Coronary artery (tissue), 2 donors: ENCODE measurements around the gene RTP5.

Experiments used
- DNase-seq: peaks from one replicate; pipeline ENCODE4 v3.0.0-alpha.2; 2017; ENCODE audit warnings: low spot score
- H3K27ac ChIP-seq, 2 donors: fragments of 200-600 bp; sonication (generic); one replicate each; pipeline ENCODE4 v1.5.1; 2016 to 2019
- H3K4me3 ChIP-seq: fragments of 200-600 bp; sonication (generic); 2 replicates; pipeline ENCODE4 v1.5.1; 2016; ENCODE audit warnings: mild to moderate bottlenecking, moderate library complexity
- CTCF ChIP-seq: fragments of 200-600 bp; sonication (generic); IDR thresholded peaks from one replicate; pipeline ENCODE4 v1.5.1; 2019; ENCODE audit warnings: antibody characterized with exemption

RTP5 gene

DNA sequence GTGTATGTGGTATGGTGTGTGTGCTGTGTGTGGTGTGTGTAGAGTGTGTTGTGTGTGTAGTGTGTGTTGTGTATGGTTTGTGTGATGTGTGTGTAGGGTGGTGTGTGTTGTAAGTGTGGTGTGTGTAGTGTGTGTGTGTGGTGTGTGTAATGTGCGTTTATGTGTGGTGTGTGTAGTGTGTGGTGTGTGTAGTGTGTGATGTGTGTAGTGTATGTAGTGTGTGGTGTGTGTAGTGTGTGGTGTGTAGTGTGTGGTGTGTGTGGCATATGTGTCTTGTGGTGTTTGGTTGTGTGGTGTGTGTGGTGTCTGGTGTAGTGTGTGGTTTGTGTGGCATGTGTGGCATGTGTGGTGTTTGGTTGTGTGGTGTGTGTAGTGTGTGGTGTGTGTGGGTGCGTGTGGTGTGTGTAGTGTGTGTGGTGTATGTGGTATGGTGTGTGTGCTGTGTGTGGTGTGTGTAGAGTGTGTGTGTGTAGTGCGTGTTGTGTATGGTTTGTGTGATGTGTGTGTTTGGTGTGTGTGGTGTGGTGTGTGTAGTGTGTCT lies 4.0 kb upstream of the RTP5 start:
- Histone ChIP-seq H3K4me3 (no peak overlapping the region), H3K27ac (no peak overlapping the region)
- no peak for DNase-seq
- TF ChIP-seq CTCF = no peak

GRCh38 chr2:241865957-241866789 lies 3.4 kb upstream of the RTP5 start:
- H3K4me3 ChIP-seq = no peak overlapping the region
- no peak for TF ChIP-seq CTCF
- no peak overlapping the region for H3K27ac ChIP-seq
- no peak for DNase-seq

DNA sequence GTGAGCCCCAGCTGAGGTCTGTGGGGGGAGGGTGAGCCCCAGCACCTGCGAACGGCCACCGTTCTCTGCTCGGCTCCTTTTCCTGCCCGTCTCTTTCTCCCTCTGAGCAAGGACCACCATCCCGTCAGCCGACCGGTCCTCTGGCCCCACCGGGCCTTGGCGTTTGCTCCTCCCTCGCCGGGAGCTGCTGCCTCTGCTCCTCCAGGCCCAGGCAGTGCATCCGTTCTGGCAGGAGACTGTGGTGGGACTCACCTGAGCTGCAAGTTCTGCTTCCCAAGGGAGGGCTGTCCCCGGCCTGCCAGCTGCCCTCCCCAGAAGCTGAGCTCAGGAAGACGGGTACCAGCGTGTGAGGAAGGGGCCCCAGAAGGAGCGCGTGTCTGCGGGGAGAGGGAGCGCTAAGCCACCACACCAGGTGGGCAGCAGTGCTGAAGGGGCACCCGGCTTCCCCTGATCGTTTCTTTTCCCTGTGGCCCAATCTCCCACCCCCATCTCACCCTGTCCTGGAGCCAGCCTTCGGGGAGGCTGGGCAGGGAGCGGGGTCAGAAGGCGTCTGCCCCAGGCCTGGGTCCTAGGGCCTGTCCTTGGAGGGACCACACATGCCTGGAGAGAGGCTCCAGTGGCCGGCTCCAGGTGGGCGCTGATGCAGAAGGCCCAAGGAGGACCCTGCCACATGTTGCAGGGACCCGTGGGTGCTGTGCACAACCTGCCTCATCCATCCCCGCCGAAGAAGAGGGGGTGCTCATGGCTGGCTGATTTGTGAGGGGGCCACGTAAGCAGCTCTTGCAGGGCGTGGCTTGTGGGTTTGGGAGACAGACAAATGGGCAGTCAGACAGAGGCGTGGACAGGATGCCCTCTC lies 2.5 kb upstream of the RTP5 start:
- H3K27ac ChIP-seq = no peak overlapping the region
- no peak for DNase-seq
- TF ChIP-seq CTCF = no peak
- H3K4me3 ChIP-seq = no peak overlapping the region

DNA sequence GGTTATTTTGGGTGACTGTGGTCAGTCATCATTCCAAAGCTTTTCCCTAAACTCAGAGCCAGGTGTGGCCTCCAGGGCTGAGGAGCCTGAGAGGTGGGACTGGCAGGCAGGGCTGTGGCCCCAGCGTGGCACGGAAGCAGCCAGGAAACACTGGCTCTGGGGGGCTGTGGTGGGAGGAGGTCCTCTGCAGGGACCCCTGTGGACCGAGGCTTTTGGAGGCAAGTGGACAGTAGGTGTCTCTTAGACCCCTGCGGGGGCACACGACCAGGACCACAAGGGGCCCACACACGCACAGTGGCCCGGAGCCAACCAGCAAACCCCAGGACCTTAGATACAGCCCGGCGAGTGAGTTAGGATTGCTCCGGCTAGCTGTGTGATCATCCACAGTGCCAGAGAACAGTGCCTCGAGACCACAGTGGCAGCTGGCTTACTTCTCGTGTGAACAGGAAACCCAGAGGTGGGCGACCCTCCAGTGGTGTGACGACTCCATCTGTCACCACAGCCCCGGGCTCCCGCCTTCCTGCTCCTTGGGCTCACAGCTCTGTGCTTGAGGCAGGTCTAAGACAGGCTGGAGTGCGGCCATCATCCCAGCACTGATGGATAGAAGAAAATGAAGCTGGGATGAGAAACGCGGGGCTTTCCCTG lies 1.6 kb upstream of the RTP5 start:
- no peak for TF ChIP-seq CTCF
- H3K27ac ChIP-seq = no peak overlapping the region
- DNase-seq = no peak
- H3K4me3 ChIP-seq = no peak overlapping the region

- no peak overlapping the region for H3K4me3 ChIP-seq
- no peak overlapping the region for H3K27ac ChIP-seq
- DNase-seq = no peak
- TF ChIP-seq CTCF = no peak
These were observed 858 bp upstream of the RTP5 start for GRCh38 chr2:241868661-241869081.

DNA sequence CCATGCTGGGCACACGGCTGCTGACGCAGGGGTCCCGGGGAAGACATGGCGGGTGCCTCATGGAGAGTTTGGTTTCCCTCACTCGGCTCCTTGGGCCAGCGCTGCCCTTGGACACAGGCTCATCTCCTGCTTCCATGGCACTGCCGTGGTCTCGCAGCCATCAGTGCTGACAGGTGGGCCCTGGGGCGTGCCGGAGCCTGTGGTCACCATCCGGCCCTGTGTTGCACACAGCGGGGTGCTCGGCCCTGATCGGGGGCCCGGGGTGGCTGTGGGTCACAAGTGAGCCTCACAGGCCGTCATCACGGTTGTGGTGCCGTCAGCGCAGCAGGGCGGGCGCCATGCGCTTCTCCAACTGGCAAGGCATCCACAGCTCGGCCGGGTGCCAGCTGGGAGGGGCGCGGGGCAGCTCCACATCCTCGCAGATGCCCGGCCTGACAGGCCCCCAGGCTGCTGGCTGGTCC lies 582 bp downstream of the RTP5 start:
- H3K27ac ChIP-seq = no peak overlapping the region
- no peak for TF ChIP-seq CTCF
- DNase-seq = no peak
- no peak overlapping the region for H3K4me3 ChIP-seq
